GM19193 (cell line): Measurements from ENCODE around the gene PLEKHG4B.

Experiments
- POLR2A ChIP-seq: IDR thresholded peaks from 4 replicates; pipeline ENCODE4 v1.6.1; 2011; ENCODE audit not compliant: insufficient read depth, insufficient read length; ENCODE audit errors: extremely low read depth

The PLEKHG4B gene

DNA sequence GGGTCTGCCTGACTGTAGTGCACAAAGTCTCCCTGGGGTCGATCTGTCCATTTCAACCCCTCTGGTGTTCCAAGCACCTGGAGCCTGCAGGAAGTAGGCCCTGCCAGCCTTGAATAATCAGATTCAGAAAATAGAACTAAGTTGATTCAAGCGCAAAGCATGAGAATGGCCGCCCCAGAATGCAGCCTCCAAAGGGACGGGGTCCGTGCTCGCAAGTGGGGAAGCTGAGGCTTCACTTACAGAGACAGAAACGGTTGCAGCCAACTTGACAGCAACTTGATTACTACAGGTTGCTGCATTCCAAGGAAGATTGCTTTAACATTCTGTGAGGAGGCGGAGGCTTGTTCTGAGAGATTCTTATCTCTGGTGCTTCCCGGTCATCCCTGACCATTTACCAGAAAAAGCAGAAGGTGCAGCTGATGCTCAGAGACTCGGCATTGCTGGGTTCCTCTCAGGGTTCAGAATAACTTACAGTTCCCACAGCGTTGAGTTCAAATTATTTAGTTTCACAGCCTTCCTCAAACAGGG lies 84.4 kb downstream of the PLEKHG4B start:
- TF ChIP-seq POLR2A = no peak

GRCh38 chr5:178110-178509 lies 86.1 kb downstream of the PLEKHG4B start:
- TF ChIP-seq POLR2A = no peak

- TF ChIP-seq POLR2A = no peak
Observed at GRCh38 chr5:179401-179800, 87.4 kb downstream of the PLEKHG4B start.

DNA sequence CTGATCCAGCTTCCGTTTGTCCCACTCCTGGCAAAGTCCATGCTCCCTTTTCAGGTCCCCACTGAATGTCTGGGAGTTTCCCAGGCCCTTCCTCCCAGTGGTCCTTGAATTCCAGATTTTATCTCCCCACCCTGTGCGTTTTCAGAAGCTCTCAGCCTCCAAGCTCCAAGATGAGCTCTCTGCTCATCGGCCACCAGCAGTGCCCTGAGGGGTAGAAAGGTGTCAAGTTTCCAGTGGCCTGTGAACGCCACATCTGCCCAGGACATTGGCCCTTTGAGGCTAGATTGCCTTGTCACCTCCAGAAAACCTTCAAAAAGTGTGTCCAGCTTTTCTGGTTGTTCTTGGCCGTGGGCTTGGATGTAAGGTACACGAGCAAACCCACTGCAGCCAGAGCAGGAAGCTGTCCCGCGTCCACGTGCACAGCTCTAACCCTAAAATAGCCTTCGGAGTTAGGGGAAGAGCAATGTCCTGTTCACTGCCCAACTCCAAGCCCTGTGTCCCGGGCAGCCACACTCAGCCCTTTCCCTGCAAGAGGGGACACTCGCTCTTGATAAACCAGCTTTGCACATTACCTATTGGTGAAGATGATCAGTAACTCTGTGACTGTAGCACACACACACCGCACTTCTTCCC lies 88.4 kb downstream of the PLEKHG4B start:
- no peak for TF ChIP-seq POLR2A

DNA sequence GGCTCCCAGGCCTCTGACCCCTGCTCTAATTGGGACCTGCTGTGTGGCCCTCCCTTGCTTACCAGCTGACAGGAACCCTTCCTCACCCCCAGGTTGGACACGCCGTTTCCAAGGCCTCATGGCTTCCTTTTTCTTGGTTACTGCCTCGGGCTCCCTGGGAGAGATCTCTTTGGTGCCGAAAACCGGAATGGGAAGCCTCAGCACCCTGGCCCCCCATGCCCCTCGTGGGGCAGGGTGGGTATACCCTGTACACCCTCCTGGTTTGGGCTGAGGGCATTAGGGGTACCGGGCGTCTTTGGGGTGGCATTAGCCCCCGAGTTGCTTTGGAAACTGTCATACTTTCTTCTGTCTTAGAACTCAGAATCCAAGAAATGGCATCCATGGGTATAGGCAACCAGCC lies 89.2 kb downstream of the PLEKHG4B start:
- no peak for TF ChIP-seq POLR2A

GRCh38 chr5:181566-181965 lies 89.6 kb downstream of the PLEKHG4B start:
- TF ChIP-seq POLR2A = no peak

DNA sequence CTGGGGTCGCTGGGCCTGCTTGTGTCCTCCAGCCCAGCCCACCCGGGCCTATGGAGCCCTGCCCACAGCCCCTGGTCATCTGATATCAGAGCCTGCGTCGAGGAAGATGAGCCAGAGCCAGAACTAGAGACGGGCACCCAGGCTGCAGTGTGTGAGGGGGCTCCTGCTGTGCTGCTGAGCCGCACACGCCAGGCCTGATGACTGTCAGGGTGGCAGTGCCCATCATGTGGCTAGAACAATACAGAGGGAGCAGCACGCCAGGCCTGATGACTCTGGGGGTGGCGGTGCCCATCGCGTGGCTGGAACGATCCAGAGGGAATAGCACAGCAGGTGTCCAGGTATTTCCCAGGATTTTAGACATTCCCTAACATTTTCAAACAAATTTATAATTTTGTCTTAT lies 90.2 kb downstream of the PLEKHG4B start:
- no peak for TF ChIP-seq POLR2A

- no peak for TF ChIP-seq POLR2A
Observed at GRCh38 chr5:184471-184870, 92.5 kb downstream of the PLEKHG4B start.

DNA sequence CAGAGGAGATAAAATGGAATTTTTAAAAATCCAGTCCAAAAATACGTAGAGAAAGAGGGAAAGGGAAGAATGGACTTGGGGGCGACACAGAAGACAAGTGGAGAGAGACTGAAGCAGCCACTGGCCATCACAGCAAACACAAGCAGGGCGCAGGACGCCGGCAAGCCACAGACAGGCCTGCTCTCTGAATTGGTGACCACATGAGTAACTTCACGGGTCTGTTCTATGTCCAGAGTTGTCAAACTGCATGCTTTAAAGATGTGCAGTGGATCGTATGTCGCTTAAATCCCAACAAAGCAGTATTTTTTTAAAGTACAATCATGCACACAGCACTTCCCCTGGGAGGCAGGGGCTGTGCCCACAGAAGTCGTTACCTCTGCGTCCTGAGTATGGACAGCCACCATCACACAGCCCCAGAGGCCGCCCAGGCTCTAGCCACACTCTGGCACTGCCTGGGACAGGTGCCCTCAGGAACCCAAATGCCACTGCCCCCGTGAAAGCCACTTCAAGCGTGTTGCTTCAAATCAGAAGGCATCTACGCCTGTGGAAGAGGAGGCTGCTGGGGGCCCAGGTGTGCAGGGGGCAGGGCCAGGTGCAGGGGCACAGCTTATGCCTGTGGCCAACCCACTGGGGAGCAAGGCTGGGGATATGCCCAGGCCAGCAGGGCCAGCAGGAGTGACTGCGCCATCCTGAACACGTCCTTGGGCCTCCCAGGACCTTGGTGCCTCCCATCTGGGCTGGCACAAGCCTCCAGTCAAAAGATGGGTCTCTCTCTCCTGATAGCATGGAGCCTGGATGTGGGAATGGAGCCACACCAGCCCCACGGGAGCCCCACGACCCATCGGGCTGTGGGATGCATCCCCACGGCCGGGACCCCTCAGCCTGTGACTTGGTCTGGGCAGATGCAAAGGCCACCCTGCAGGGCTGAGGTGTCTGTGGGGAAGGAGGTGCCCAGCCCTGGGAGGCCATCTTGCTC lies 93.4 kb downstream of the PLEKHG4B start:
- no peak for TF ChIP-seq POLR2A

- no peak for TF ChIP-seq POLR2A
Observed at GRCh38 chr5:186091-187041, 94.4 kb downstream of the PLEKHG4B start.

DNA sequence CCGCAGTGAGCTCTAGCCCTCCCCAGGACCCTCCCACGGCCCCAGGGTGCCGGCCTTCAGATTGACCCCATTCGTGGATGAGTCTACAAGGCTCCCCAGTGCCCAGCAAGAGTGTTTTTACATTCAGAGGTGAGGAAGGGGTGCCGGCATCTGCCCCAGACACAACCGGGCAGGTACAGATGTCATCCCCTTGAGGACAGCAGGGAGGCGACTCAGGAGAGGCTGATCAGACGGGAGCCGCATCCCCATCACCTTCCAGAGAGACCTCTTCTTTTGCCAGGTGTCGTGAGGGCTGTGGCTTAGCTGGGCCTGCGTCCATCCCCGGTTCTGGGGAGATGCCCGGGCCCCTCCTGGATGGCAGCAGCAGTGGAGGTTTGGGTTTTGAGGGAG lies 95.1 kb downstream of the PLEKHG4B start:
- no peak for TF ChIP-seq POLR2A

GRCh38 chr5:187617-188451 lies 95.9 kb downstream of the PLEKHG4B start:
- TF ChIP-seq POLR2A = no peak

GRCh38 chr5:188488-189481 lies 96.8 kb downstream of the PLEKHG4B start:
- TF ChIP-seq POLR2A = no peak
